SIG-M5 treated with dmso at 0.1 percent for 504 hours (cell line): Measurements from ENCODE around the gene KCTD5.

ENCODE experiments used
- DNase-seq: peaks from one replicate; lab custom pipeline; 2025; ENCODE audit not compliant: unreplicated experiment; lab: John Stamatoyannopoulos, UW

KCTD5 gene

DNA sequence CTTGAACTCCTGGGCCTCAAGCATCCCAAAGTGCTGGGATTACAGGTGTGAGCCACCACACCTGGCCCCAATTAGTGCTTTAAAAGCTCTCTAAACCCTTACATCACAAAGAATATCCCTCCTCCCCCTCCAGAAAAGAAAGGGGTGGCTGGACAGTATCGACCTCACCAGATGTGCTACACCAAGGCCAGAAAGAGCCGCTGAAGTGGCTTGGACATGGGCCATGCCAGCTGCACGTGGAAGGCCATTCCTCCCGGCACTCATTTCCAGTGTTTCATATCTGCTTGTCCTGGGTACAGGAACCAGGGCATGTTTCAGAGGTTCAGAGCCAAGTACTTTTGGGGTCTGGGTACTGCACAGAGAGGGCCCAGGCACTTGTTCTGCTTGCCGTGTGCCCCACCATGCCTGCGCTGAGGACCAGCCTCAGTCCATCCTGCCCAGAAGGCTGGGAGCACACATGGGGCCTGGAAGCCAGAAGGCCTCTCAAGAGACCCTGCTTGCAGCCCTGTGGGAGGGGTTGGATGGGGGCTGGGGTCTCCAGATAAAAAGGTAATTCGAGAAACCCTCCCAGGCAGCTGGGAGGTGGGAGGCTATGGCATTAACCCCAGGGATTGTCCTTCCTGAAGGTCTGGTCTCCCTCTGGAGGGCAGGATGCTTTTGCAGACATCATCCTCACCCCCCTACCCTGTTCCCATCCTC, 66.6 kb downstream of the KCTD5 start:
- DNase-seq = no peak

DNA sequence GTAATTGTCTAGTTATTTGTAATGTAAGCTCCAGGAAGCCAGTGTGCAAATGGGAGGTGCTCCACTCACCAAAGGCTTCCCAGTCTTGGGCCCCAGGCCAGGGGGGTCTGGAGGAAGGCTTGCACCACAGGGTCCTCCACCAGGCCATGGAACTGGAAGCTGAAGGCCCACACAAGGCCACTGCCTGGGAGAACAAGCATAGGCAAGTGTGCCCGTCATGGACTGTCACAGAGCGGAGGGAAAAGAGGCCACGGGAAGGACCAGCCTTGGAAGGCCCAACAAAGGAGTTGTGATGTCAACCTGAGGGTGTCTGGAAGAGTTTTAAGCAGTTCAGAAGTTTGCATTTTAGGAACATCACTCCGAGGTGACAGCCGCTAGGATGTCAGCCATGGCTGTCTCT, 67.2 kb downstream of the KCTD5 start:
- no peak for DNase-seq

DNA sequence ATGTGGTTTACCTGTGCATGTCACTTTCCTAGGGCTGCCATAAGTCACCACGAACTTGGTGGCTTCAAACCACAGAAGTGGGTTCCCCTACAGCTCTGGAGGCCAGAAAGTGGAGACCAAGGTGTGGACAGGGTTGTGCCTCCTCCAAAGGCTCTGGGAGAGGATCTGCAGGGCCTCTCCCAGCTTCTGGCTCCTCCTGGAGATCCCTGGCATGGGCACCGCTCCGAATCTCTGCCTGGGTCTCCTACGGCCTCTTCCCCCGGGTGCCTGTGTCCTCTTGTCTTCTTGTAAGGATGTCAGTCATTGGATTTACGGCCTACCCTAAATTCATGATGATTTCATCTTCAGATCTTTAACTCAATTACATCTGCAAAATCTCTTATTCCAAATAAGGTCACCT, 67.6 kb downstream of the KCTD5 start:
- no peak for DNase-seq

DNA sequence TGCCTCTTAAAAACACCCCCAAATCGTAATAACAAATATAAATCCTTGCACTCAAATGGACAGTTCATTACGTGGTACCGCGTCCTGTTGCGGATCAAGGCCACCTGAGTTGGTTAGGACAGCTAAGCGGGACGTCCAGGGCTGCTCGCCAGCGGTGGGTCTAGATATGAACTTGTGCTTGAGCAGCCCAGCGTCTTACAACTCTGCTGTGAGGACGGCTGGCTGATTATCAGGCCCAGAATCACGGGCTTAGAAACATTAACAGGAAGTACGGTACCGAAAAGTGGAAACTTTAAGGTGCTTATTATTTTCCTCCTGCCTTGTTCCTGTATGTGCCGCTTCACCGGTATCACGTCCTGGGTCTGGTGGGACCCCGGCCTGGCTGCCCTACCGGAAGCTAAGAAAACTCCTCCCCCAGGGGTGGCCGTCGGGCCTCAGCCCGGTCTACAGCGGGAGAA, 69.3 kb downstream of the KCTD5 start:
- peak; percentile 65 for DNase-seq

DNA sequence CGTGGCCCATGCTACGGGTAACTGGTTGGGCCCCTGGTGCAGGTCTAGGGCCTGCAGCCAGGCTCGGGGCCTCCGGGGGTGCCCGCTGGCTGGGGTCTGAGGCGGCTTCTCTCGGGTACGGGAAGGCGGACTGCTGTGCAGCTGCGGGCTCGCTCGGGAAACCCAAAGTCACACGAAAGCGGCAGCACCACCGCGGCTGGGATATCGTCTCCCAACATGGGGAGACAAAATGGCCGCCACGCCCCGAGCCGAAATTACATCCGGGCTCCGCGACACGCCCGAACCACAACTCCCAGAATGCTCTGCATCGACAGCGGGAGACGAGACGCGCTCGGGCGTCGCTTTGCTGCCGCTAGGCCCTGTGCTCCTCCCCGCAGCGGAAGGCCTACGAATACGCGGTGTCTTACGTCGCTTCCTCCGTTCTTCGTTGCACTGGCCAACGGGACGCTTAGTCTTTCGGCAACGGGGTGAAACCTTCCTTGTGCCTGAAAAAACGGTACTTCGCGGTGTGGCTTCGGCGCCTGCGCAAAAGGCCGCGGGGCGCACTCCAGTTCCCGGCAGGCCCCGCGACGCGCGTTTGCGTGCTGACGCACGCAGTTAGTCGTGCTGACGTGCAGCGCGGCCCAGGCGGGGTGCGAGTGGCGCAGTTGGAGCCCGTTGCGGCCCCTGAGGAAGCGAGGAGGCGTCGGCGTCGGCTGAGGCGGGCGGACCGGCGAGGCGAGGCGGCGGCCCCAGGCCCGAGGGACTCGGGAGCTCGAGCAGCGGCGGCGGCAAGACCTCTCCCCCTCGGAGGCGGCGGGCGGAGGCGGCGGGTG, 69.9 kb downstream of the KCTD5 start, which contains the start of gene SRRM2:
Gene SRRM2 (plus strand): TSS at position 604 of the 815 bp plus-strand sequence. CDS start 3,727 bp downstream, outside the sequence.
- DNase-seq = peak; percentile 97

DNA sequence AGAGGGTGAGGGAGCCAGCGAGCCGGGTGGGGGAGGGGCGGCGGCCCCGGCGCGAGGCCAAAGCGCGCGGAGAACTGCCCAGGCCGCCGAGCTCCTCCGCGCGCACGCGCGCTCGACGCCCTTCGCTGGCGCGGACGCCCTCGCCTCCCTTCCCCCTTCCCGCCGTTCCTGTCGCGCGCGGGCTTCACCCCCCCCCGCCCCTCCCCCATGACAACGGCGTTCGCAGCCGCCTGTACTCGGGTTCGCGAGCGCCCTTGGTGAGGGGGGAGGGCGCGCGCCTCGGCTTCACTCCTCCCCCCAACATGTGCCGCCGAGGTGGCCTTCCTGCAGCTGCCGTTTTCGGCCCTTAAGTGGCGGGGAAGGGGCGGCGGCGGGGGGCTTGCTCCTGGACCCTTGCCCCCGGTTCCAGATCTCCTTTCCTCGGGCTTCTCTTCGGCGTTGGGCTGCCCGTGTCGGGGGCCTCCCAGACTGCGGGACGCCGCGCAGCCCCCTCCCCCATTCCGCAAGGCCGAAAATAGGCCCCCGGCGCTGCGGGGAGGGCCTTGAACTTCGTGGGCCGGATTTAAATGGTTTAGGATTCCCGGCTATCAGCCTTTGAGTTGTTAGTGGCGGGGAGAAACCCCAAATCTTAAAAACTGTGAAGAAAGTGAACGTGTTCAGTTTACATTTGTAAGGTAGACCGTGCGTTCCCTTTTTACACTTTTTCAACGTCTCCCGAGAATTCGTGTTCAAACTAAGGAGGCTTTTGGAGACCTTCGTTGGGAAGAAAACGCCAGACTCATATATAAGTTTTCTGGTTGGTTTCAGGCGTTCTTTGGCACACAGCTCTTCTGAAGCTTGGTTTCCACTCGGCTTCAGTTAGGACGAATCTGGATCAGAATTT, 70.8 kb downstream of the KCTD5 start:
- DNase-seq = peak; percentile 71

DNA sequence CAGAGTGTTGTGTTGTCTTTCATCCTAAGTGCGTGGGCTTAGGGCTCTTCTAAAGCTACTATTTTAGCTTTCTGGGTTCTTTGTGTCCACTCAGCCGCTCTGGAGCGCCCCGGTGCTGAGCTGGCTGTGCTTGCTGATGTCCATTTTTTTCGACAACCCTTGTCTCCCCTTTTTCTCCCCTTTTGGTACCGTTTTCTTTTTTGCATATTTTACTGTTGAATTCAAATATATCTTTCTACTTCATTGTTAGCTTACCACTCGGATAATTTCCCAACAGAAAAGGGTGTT, 71.4 kb downstream of the KCTD5 start:
- DNase-seq = no peak

DNA sequence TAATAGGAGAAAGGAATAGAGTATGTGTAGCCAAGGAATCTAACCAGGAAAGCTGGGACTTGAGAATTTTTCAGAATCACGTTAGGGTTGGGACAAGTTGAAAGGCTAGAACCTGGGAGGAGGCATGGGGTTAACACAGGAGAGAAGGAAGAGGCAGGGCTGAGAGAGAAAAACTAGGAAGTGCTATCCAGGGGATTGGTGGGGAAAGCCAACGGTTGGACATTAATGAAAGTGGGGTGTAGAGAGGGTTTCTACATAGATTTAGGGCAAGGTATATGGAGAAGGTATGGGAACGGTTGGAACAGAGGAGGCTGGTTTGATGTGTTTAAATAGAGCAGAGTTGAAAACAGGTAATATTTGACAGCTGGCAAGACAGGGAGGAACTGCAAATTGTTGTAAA, 72.8 kb downstream of the KCTD5 start:
- DNase-seq = no peak

DNA sequence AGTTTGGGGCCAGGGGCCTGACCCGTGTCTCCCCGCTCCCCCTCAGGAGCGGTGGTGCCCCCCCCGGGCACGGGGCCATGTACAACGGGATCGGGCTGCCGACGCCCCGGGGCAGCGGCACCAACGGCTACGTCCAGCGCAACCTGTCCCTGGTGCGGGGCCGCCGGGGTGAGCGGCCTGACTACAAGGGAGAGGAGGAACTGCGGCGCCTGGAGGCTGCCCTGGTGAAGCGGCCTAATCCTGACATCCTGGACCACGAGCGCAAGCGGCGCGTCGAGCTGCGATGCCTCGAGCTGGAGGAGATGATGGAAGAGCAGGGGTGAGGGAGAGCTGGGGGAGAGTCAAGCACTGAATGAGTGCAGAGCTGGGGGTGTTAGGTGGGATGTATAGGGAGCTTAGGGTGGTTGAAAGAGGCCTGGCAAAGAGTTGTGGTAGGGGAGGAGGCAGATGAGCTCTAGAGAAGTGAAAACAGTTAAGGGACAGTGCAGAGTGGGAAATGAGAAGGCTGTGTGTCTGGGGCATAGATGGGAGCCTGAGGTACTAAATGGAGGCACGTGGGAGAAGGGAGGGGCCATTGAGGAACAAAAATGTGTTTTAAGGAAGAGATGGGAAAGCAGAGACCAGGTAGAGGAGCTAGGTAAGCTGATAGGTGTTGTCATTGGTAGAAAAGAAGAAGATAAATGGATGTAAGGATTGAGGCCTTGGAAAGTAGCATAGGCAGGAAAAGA, 74.1 kb downstream of the KCTD5 start:
- no peak for DNase-seq

DNA sequence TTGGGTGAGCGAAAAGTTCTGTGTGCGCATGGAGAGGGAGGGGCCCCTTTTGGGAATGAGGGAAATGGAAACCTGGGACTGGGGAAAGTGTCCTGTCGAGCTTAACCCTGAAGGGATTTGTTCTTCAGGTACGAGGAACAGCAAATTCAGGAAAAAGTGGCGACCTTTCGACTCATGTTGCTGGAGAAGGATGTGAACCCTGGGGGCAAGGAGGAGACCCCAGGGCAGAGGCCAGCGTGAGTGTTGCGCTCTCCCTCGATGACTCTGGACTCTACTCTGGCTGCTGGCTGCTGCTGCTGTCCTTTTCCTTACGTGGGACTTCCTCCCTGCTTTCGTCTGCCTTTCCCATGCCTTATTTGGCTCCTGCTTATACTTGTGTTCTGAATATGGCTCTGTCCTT, 75.0 kb downstream of the KCTD5 start:
- DNase-seq = no peak
